Vagina (tissue), 2 donors: Measurements from ENCODE around the gene GMEB1. TPM values are rescaled to one million over a fixed set of nuclear protein-coding genes. Genes with fewer than 3 reads are reported as not detected.
A peak's percentile ranks its signal among the peaks of the same experiment; 100 is the strongest.

Experiments used
- DNase-seq, 2 donors: peaks; one replicate each; pipeline ENCODE4 v3.0.0-alpha.2; 2017; ENCODE audit errors: extremely low spot score in 2 of 2
- H3K27ac ChIP-seq: fragments of 200-600 bp; sonication (generic); one replicate; pipeline ENCODE4 v1.5.1; 2019
- H3K27me3 ChIP-seq: fragments of 200-600 bp; sonication (generic); one replicate; pipeline ENCODE4 v1.5.1; 2019
- H3K36me3 ChIP-seq, 2 donors: fragments of 200-600 bp; sonication (generic); one replicate each; pipeline ENCODE4 v1.5.1; 2017 to 2019
- H3K4me1 ChIP-seq: fragments of 200-600 bp; sonication (generic); one replicate; pipeline ENCODE4 v1.5.1; 2019
- H3K4me3 ChIP-seq, 2 donors: fragments of 200-600 bp; sonication (generic); 1 replicate in 1 of 2; 2 replicates in 1 of 2; pipeline ENCODE4 v1.5.1; 2016 to 2019
- H3K9me3 ChIP-seq: fragments of 200-600 bp; sonication (generic); one replicate; pipeline ENCODE4 v1.5.1; 2019
- POLR2A ChIP-seq, 2 donors: fragments of 450-650 bp; IDR thresholded peaks; one replicate each; pipeline ENCODE4 v1.6.1; 2017; ENCODE audit warnings: antibody characterized with exemption in 2 of 2, mild to moderate bottlenecking in 2 of 2, moderate library complexity in 2 of 2
- POLR2AphosphoS5 ChIP-seq, 2 donors: sonication (generic); formaldehyde crosslinking; IDR thresholded peaks; one replicate each; pipeline ENCODE4 v1.9.0; 2017; ENCODE audit warnings: antibody characterized with exemption in 2 of 2, mild to moderate bottlenecking in 2 of 2, low read depth in 1 of 2; ENCODE audit not compliant: insufficient read depth in 1 of 2
- intact Hi-C: fragments of 100-400 bp; cut with DNase I; formaldehyde crosslinking; loops from one replicate; pipeline ENCODE4 v1.15.1; 2023
- total RNA-seq: library from RNA; depleted of rRNA; stranded (reverse); fragments of >200 nt; gene quantifications from one replicate; pipeline ENCODE4 v1.2.3, GENCODE V29; 2016
- TF ChIP-seq, protein P1 (sequence below), 3 experiments: fragments of 450-650 bp in 2 of 3; fragments of 200-600 bp in 1 of 3; sonication (generic) in 1 of 3; IDR thresholded peaks; one replicate each; pipeline ENCODE4 v1.5.1; 2017 to 2019; ENCODE audit warnings: antibody characterized with exemption in 3 of 3, mild to moderate bottlenecking in 2 of 3, moderate library complexity in 2 of 3

GMEB1 gene
- total RNA-seq: 11.0 TPM

- TF ChIP-seq, protein P1, sequence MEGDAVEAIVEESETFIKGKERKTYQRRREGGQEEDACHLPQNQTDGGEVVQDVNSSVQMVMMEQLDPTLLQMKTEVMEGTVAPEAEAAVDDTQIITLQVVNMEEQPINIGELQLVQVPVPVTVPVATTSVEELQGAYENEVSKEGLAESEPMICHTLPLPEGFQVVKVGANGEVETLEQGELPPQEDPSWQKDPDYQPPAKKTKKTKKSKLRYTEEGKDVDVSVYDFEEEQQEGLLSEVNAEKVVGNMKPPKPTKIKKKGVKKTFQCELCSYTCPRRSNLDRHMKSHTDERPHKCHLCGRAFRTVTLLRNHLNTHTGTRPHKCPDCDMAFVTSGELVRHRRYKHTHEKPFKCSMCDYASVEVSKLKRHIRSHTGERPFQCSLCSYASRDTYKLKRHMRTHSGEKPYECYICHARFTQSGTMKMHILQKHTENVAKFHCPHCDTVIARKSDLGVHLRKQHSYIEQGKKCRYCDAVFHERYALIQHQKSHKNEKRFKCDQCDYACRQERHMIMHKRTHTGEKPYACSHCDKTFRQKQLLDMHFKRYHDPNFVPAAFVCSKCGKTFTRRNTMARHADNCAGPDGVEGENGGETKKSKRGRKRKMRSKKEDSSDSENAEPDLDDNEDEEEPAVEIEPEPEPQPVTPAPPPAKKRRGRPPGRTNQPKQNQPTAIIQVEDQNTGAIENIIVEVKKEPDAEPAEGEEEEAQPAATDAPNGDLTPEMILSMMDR (IDR thresholded peaks at IDR 0.05): no peak
- TF ChIP-seq POLR2A (IDR thresholded peaks at IDR 0.05) (no peak), POLR2AphosphoS5 (IDR thresholded peaks at IDR 0.05; ENCODE audit: insufficient read depth in 1 of 2, low read depth in 1 of 2) (no peak)
- Histone ChIP-seq H3K36me3 (no peaks in the 10 kb centered on the region), H3K9me3 (no peaks in the 10 kb centered on the region), H3K4me3 (peak within 1 kb of the TSS; percentile 68 to 91), H3K27me3 (no peaks in the 10 kb centered on the region), H3K4me1 (peaks cover 23% of the 10 kb centered on the region), H3K27ac (peak within 1 kb of the TSS; percentile 98)
- DNase-seq: no peak
- intact Hi-C loops: no loop called here
Measured at GRCh38 chr1:28668191-28668955, at the start of gene GMEB1. GMEB1 (plus strand) TSS chr1:28668784; CDS start chr1:28683613, 14,829 bp downstream.

DNA sequence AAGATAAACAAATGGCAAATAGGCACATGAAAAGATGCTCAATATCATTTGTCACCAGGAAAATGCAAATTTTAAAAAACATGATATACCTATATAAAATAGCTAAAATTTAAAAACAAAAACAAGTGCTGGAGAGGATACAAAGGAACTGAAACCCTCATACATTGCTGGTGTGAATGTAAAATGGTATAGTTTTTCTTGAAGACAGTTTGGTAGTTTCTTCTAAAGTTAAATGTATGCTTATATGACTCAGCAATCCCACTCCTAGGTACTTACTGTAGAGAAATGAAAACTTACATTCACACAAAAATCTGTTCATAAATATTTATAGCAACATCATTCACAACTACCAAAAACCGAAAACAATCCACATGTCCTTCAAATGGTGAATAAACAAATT lies 36.9 kb upstream of the GMEB1 start:
- no peaks in the 10 kb centered on the region for H3K9me3 ChIP-seq
- no peak for DNase-seq
- no peaks in the 10 kb centered on the region for H3K4me1 ChIP-seq
- H3K27ac ChIP-seq: no peak overlapping the region
- H3K36me3 ChIP-seq: no peaks in the 10 kb centered on the region
- no peak overlapping the region for H3K4me3 ChIP-seq
- intact Hi-C loops: no loop called here
- H3K27me3 ChIP-seq: no peaks in the 10 kb centered on the region
- no peak for TF ChIP-seq POLR2A (IDR thresholded peaks at IDR 0.05)
- TF ChIP-seq POLR2AphosphoS5 (IDR thresholded peaks at IDR 0.05; ENCODE audit: insufficient read depth in 1 of 2, low read depth in 1 of 2): no peak
- TF ChIP-seq, protein P1 (IDR thresholded peaks at IDR 0.05): no peak

GRCh38 chr1:28632560-28632959 lies 36.0 kb upstream of the GMEB1 start:
- intact Hi-C loops: no loop called here
- Histone ChIP-seq H3K4me3 (no peak overlapping the region), H3K9me3 (no peaks in the 10 kb centered on the region), H3K27me3 (no peaks in the 10 kb centered on the region), H3K4me1 (no peaks in the 10 kb centered on the region), H3K36me3 (no peaks in the 10 kb centered on the region), H3K27ac (no peak overlapping the region)
- no peak for TF ChIP-seq POLR2AphosphoS5 (IDR thresholded peaks at IDR 0.05; ENCODE audit: insufficient read depth in 1 of 2, low read depth in 1 of 2)
- TF ChIP-seq, protein P1 (IDR thresholded peaks at IDR 0.05): no peak
- no peak for TF ChIP-seq POLR2A (IDR thresholded peaks at IDR 0.05)
- no peak for DNase-seq

DNA sequence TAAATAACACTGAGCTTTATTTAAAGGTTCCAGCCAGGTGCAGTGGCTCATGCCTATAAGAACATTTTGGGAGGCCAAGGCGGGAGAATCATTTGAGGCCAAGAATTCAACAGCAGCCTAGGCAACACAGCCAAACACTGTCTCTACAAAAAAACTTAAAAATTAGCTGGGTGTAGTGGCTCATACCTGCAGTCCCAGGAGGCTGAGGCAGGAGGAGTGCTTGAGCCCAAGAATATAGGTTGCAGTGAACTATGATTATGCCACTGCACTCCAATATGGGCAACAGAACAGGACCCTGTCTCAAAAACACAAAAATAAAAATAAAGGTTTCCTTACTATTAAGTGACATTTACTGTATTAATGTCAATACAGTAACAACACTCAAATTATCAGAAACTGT lies 27.8 kb upstream of the GMEB1 start:
- no peak for DNase-seq
- no peak overlapping the region for H3K4me3 ChIP-seq
- H3K27ac ChIP-seq: no peak overlapping the region
- no peaks in the 10 kb centered on the region for H3K36me3 ChIP-seq
- no peaks in the 10 kb centered on the region for H3K27me3 ChIP-seq
- no peaks in the 10 kb centered on the region for H3K9me3 ChIP-seq
- intact Hi-C loops: loop anchor here (10.0 kb wide), 2 partner anchors 94 to 234 kb away; partner anchors contain the start of gene YTHDF2
- H3K4me1 ChIP-seq: peaks cover 44% of the 10 kb centered on the region
- TF ChIP-seq POLR2AphosphoS5 (IDR thresholded peaks at IDR 0.05; ENCODE audit: insufficient read depth in 1 of 2, low read depth in 1 of 2): no peak

GRCh38 chr1:28642056-28642846 lies 26.3 kb upstream of the GMEB1 start:
- H3K27me3 ChIP-seq: no peaks in the 10 kb centered on the region
- H3K36me3 ChIP-seq: no peaks in the 10 kb centered on the region
- intact Hi-C loops: loop anchor here (10.0 kb wide), 2 partner anchors 93 to 233 kb away; partner anchors contain the start of gene YTHDF2
- peak overlapping the region; percentile 90 for H3K27ac ChIP-seq
- no peak for TF ChIP-seq POLR2AphosphoS5 (IDR thresholded peaks at IDR 0.05; ENCODE audit: insufficient read depth in 1 of 2, low read depth in 1 of 2)
- TF ChIP-seq POLR2A (IDR thresholded peaks at IDR 0.05): no peak
- TF ChIP-seq, protein P1 (IDR thresholded peaks at IDR 0.05): no peak
- peak overlapping the region; percentile 92 for H3K4me3 ChIP-seq
- H3K9me3 ChIP-seq: no peaks in the 10 kb centered on the region
- DNase-seq: no peak
- peaks cover 45% of the 10 kb centered on the region for H3K4me1 ChIP-seq
